GM18909 (cell line): ENCODE measurements around the gene VIT.

Experiments used
- ATAC-seq: cut with Tn5 transposase; IDR thresholded peaks from one replicate; pipeline ENCODE4 v1.9.1; 2021; ENCODE audit warnings: mild to moderate bottlenecking; ENCODE audit not compliant: unreplicated experiment, poor library complexity

Gene VIT, protein sequence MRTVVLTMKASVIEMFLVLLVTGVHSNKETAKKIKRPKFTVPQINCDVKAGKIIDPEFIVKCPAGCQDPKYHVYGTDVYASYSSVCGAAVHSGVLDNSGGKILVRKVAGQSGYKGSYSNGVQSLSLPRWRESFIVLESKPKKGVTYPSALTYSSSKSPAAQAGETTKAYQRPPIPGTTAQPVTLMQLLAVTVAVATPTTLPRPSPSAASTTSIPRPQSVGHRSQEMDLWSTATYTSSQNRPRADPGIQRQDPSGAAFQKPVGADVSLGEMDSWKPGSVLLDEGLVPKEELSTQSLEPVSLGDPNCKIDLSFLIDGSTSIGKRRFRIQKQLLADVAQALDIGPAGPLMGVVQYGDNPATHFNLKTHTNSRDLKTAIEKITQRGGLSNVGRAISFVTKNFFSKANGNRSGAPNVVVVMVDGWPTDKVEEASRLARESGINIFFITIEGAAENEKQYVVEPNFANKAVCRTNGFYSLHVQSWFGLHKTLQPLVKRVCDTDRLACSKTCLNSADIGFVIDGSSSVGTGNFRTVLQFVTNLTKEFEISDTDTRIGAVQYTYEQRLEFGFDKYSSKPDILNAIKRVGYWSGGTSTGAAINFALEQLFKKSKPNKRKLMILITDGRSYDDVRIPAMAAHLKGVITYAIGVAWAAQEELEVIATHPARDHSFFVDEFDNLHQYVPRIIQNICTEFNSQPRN

DNA sequence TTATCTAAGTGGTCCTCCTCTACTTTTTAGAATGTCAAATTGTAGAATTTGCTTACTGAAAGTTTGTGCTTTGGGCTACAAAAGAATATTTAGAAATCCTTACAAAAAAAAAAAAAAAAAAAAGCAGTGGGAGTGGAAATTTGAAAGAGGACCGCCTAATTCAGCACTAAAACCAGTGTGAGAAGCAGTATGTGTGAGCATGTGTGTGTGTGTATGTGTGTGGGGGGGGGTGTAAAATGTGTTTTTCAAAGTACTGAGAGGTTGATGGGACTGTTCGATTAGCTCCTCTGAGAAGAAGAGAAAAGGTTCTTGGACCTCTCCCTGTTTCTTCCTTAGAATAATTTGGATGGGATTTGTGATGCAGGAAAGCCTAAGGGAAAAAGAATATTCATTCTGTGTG lies at the start of gene VIT:
Gene VIT (plus strand): TSS at position 175 of the 400 bp plus-strand sequence. CDS start 19,664 bp downstream, outside the sequence.
- no peak for ATAC-seq

GRCh38 chr2:36650031-36650829 lies 46.3 kb upstream of the VIT start:
- peak; percentile 94 for ATAC-seq

- no peak for ATAC-seq
Measured at GRCh38 chr2:36653155-36653554, 43.4 kb upstream of the VIT start.

GRCh38 chr2:36653967-36654694 lies 42.4 kb upstream of the VIT start:
- ATAC-seq = no peak

- no peak for ATAC-seq
Measured at GRCh38 chr2:36655453-36655852, 41.1 kb upstream of the VIT start.

- ATAC-seq = no peak
Measured at GRCh38 chr2:36657703-36658102, 38.8 kb upstream of the VIT start.

- no peak for ATAC-seq
Measured at GRCh38 chr2:36658277-36658748, 38.2 kb upstream of the VIT start.

DNA sequence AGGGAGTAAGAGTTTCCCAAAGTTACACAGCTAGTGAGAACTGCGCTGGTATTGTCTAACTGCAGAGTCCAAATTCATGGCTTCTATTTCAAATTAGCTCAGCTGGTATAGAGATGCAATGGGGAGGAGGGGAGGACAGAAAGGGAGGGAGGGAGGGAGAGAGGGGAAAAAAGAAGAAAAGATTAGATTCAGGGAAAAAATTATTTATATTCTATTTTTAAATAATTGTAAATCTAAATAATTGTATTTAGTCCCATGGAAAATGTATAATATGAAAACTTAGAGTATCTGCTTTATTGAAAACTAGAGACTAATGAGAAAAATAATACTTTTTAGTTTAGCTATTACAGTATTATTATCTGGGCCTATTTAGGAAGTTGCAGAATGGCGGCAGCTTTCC lies 37.3 kb upstream of the VIT start:
- no peak for ATAC-seq

DNA sequence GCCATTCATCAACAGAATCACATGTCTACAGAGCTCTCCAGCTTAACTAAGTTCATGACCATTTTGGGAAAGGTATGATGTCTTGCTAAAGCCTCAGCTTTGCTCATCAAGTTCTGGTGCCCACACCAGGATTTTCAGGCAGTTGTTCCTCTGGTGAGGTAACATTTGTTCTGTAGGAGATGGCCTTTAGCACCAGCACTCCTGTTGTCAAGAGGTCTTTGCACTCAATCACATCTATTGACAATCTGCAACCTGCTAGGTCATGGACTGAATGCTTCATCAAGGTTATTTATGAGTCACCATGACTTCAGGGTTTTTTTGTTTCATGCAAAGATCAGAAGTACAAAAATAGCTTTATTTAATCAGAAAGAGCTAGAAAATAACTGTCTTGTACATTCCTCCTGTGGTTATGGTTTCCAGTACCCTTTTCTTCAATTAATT lies 36.6 kb upstream of the VIT start:
- ATAC-seq = peak; percentile 63

DNA sequence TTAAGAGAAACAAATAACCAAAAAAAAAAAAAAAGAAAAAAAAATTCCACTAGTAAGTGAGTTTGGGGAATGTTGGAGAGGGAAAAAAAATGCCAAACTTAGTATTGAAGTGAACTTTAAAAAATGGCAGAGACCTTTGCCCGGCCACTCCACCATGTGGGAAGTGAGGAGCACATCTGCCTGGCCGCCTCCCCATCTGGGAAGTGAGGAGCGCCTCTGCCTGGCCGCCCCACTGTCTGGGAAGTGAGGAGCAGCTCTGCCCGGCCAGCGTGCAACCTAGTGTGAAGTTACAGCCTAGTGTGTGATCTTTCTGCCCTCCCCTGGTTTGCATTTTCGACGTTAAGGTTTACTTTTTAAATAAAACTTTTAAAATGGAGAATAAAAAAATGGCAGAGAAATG lies 33.9 kb upstream of the VIT start:
- no peak for ATAC-seq

GRCh38 chr2:36663295-36663694 lies 33.2 kb upstream of the VIT start:
- no peak for ATAC-seq

GRCh38 chr2:36663851-36664695 lies 32.4 kb upstream of the VIT start:
- peak; percentile 90 for ATAC-seq

DNA sequence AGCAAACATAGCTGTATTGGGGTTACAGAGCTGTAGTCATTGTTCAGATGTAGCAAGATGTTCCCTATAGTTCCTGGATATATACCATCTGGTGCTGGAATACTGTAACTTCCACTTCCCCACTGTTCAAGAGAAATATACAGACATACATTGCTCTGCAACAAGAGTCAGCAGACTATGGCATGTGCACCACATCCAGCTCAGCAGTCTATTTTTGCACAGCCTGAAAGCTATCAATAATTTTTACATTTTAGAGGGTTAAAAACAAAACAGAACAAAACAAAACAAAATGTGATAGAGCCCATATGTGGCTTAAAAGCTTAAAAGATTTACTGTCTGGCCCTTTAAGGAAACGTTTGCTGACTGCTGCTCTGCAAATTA lies 31.8 kb upstream of the VIT start:
- no peak for ATAC-seq

- no peak for ATAC-seq
Measured at GRCh38 chr2:36667931-36668330, 28.6 kb upstream of the VIT start.

- ATAC-seq = no peak
Measured at GRCh38 chr2:36670881-36671595, 25.5 kb upstream of the VIT start.

- ATAC-seq = no peak
Measured at GRCh38 chr2:36671731-36672130, 24.8 kb upstream of the VIT start.

GRCh38 chr2:36672199-36672598 lies 24.3 kb upstream of the VIT start:
- no peak for ATAC-seq

GRCh38 chr2:36675579-36676282 lies 20.8 kb upstream of the VIT start:
- ATAC-seq = no peak
